Stromal cell of bone marrow (primary cell): ENCODE measurements around the gene UFD1.

Experiments used
- DNase-seq: peaks from one replicate; pipeline ENCODE4 v3.0.0-alpha.2; 2012; ENCODE audit warnings: low read depth

Gene UFD1

DNA sequence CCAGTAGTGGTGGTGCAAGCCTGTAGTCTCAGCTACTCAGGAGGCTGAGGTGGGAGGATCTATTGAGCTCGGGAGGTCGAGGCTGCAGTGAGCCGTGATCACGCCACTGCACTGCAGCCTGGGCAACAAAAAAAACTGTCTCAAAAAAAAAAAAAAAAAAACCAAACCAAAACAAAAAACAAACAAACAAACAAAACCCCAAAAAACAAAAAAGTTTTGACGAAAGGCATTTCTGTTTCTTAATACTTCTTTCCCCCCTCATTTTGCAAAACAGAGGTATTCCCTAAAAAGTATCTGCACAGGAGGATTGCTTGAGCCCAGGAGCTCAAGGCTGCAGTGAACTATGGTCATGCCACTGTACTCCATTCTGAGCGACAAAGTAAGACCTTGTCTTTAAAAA lies 58.7 kb downstream of the UFD1 start:
- DNase-seq, result no peak

DNA sequence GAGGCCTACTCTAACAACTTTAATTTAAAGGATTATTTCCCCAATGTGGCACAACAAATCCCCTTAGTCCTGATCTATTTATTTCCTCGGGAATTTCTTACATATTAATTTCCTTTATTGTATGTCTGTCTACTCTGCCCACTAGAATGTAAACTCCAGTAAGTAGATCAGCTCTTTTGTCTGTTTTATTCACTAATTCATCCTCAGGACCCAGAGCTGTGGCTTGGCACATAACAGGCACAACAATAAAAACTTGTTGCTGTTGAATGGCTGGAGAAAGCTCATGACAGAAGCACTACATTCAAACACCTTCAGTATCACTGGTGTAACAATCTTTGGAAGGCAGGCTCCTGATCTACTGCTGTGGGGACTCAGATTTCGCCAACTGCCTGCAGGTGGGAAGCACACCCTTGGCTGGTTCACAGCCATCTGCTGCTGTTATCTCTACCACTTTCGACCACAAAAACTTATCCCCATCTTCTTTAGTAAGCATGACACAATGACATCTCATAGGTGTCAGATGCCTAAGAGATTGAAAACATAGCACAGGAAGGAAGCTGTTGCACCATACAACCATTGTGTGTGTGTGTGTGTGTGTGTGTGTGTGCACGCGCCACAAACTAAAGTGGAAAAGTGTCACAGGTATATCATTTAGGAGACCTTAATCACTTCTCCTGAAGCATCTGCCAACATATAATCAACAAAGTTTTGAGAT lies 59.4 kb downstream of the UFD1 start:
- DNase-seq, result no peak

- DNase-seq, result no peak
Observed at GRCh38 chr22:19419086-19419463, 59.9 kb downstream of the UFD1 start.

GRCh38 chr22:19412923-19413322 lies 66.1 kb downstream of the UFD1 start:
- no peak for DNase-seq

GRCh38 chr22:19412478-19412877 lies 66.5 kb downstream of the UFD1 start:
- no peak for DNase-seq

- DNase-seq, result no peak
Observed at GRCh38 chr22:19411690-19412045, 67.3 kb downstream of the UFD1 start.

DNA sequence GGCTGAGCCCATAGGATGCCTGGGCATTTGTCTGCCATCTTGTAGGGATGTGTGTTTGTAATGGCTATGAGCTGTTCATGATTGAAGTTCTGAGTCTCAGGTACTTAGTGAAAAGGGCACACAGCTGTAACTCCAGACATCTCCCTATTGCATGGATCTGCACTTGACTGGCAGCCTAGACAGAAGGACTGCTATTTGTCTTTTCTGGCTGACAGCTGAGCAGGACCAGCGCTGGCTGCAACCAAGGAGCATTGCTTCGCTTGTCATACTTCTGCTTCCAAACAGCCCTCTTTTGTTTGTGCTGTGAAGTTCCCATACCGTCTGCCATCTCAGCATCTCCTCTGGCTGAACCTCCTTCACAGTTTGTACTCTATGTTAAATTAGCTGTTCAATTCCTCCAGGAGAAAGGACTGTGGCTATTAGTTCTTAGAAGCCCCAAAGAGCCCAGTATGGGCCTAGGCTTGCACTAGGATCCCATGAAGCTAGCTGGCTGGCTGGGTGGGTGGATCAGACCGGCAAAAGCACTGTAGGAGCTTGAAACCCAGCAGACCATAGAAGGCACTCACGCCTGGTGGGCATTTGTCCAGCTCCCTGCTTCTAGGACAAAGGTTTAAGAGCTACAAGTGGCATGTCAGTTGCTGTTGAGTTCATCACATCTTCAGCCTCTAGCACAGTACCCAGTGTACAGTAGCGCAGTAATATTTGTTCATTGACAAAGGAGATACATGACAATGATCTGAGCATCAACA lies 67.9 kb downstream of the UFD1 start:
- DNase-seq, result no peak

GRCh38 chr22:19407649-19408606 lies 71.1 kb downstream of the UFD1 start:
- DNase-seq, result no peak

GRCh38 chr22:19406846-19407245 lies 72.1 kb downstream of the UFD1 start:
- DNase-seq, result no peak

GRCh38 chr22:19406281-19406811 lies 72.6 kb downstream of the UFD1 start:
- no peak for DNase-seq

DNA sequence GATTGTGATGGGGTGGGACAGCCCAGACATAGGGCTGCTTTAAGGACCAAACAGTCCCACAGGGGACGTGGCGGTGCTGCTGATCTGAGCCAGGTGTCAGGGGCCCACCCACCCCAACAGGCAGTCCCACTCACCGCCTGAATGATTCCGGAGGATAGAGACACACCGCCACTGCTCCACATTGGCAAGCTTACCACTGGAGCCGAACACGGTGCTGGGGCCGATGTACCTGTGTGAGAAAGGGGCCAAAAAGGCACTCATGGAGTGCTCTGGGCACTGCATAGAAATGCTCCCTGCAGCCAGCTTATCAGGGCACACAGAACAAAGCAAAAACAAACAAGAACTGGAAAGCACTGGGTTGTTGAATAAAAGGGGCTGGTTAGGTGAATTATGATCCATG lies 73.3 kb downstream of the UFD1 start:
- no peak for DNase-seq

GRCh38 chr22:19405133-19405532 lies 73.9 kb downstream of the UFD1 start:
- no peak for DNase-seq

DNA sequence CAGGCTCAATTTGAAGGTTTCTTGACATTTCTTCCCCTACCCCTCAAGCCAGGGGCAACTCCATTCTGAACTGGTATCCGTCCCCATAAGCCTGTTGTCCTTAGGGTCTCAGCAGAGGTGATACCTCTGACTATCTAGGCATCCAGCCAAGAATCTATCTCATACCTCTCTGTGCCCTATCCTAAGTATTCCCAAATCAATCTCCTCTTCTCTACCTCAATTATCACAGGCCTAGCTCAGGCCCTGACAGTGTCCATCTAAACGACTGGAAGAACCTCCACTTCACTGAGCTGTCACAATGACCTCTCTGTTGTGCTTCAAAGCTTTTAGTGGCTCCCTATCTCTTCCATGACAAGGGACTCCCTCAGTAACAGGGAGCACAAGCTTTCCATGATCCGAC lies 74.3 kb downstream of the UFD1 start:
- DNase-seq, result no peak

- no peak for DNase-seq
Observed at GRCh38 chr22:19402642-19403191, 76.3 kb downstream of the UFD1 start.

DNA sequence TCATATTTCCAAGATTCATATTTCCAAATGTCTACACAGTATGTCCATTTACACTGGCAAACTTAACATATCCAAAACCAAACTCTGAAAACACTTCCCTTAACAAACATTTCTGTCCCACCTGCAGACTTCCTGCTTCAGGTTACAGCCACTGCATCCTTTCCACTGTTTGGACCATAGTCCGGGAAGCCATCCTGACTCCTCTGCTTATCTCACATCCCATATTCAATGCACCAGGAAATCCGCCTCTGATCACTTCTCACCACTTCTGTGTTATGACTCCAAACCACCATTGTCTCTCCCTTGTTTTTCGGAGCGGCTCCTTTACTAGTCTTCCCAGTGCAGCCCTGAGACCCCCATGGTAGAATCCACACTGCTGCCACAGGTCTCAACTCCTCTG lies 77.5 kb downstream of the UFD1 start:
- no peak for DNase-seq

DNA sequence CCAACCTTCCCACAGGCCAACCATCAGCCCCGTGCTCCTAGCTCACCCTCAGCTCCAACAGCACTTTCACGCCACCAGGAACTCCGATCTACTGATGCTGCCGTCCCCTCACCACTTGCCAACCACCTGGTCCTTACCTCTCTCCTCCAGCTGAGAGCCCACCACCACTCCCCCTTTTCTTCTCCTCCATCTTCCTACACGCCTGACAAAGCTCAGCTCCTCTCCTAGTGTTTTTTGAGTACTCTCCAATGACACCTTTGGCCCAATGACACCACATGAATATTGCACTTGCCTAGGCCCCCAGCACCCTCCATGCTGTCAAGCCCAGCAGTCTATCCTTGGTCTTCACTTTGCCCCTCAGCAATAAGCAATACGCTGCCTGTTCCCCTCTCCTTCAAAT lies 78.1 kb downstream of the UFD1 start:
- no peak for DNase-seq
